D341Med (cell line): Measurements from ENCODE around the gene ZGLP1.
A peak's percentile ranks its signal among the peaks of the same experiment; 100 is the strongest.

Experiments used
- DNase-seq: peaks from one replicate; pipeline ENCODE4 v3.0.0; 2012; ENCODE audit warnings: low spot score

Gene ZGLP1

GRCh38 chr19:10327793-10328192 is 18.2 kb upstream of the ZGLP1 start:
- no peak for DNase-seq

- no peak for DNase-seq
Observed at GRCh38 chr19:10325732-10326131, 16.1 kb upstream of the ZGLP1 start.

- no peak for DNase-seq
Observed at GRCh38 chr19:10321874-10322835, 12.5 kb upstream of the ZGLP1 start.

GRCh38 chr19:10321417-10321797 is 11.8 kb upstream of the ZGLP1 start:
- no peak for DNase-seq

GRCh38 chr19:10320602-10321416 is 11.2 kb upstream of the ZGLP1 start:
- no peak for DNase-seq

- no peak for DNase-seq
Observed at GRCh38 chr19:10318807-10319682, 9.4 kb upstream of the ZGLP1 start.

- DNase-seq, result no peak
Observed at GRCh38 chr19:10317857-10318462, 8.3 kb upstream of the ZGLP1 start.

- no peak for DNase-seq
Observed at GRCh38 chr19:10317045-10317856, 7.6 kb upstream of the ZGLP1 start.

GRCh38 chr19:10316229-10317044 is 6.8 kb upstream of the ZGLP1 start:
- no peak for DNase-seq

GRCh38 chr19:10315335-10316214 is 6.0 kb upstream of the ZGLP1 start, which contains the start of gene FDX2:
FDX2 (minus strand) TSS chr19:10316015; CDS start chr19:10315996, 19 bp downstream.
- DNase-seq, result peak; percentile 94

- DNase-seq, result no peak
Observed at GRCh38 chr19:10306327-10306726, 3.3 kb downstream of the ZGLP1 start.

GRCh38 chr19:10305139-10305806 is 4.3 kb downstream of the ZGLP1 start:
- DNase-seq, result peak; percentile 66

GRCh38 chr19:10299545-10300458 is 9.8 kb downstream of the ZGLP1 start:
- DNase-seq, result no peak

- DNase-seq, result no peak
Observed at GRCh38 chr19:10295847-10296591, 13.6 kb downstream of the ZGLP1 start.

GRCh38 chr19:10295305-10295846 is 14.2 kb downstream of the ZGLP1 start:
- no peak for DNase-seq

GRCh38 chr19:10294368-10294697 is 15.3 kb downstream of the ZGLP1 start:
- no peak for DNase-seq
